GM19351 (cell line): ENCODE measurements around the gene GFI1.
A peak's percentile ranks its signal among the peaks of the same experiment; 100 is the strongest.
"Not testable (repeated sequence)": the region's sequence is repeated elsewhere in the genome, so short reads cannot be mapped to it uniquely, and the experiment has no call there.

ENCODE experiments used
- ATAC-seq: cut with Tn5 transposase; IDR thresholded peaks from one replicate; pipeline ENCODE4 v1.9.1; 2021; ENCODE audit warnings: mild to moderate bottlenecking, moderate library complexity; ENCODE audit not compliant: unreplicated experiment

Gene GFI1

DNA sequence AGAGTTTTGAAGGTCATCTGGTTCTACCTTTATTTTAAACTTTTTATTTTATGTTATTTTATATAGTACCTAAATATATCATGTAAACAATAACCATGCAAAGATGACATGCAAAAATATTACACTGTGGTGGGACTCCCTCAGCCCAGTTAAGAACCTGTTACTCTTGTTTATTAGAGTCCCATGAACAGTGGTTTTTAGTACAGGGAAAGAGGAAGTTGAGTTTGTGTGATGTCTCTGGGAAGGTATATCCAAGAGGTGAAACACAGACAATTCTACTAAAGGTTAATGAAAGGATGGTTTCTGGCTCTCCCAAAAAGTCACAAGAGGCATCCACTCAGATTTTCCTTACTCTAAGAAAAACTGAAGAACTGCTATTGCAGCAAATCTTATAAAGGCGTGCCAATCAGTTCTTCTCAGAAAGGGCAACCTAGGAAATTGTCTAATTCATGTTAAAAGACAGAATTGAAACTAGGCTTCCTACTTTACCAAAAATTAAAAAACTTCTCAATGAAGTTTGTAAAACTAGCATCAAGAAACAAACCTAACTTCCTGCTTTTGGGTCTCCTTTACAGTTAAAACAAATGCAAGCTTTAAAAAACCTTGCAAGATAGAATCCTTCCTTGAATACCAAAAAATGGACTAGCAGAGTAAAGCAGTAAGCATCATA lies 19.9 kb downstream of the GFI1 start:
- ATAC-seq: no peak

GRCh38 chr1:92465256-92465647 lies 21.5 kb downstream of the GFI1 start:
- no peak for ATAC-seq

GRCh38 chr1:92464588-92465255 lies 22.0 kb downstream of the GFI1 start:
- ATAC-seq: no peak

DNA sequence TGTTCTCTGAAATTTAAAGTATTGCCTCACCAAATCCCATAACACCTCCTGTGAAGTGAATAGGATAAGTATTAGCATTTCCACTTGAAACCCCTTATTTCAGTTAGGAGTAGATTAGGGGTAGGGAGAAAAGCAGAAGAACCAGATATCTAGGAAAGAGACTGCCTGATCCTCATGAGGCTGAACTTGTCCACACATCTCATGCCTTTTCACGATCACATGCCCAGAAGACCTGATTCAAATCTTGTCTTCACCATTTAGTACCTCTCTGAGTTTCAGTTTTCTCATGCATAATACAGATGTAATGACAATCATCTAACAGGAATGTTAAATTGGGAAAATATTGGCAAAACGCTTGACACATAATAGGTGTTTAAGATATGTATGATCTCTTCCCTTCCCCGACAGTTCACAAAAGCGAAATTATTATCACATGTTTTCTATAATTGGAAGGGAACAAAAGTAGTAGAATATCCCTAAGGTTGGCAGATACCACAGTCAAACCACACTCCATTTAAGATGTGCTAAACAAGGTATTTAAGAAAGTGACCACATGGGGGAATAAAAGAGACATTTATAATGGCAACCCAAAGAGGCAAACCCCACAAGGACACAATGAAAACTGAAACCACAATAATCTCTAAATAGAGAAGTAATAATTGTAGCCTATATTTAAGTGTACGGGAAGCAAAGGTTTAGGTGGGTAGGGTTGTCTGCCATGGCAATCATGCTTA lies 25.2 kb downstream of the GFI1 start:
- ATAC-seq: peak; percentile 86

- no peak for ATAC-seq
Observed at GRCh38 chr1:92459871-92460320, 26.8 kb downstream of the GFI1 start.

GRCh38 chr1:92458146-92458545 lies 28.6 kb downstream of the GFI1 start:
- no peak for ATAC-seq

DNA sequence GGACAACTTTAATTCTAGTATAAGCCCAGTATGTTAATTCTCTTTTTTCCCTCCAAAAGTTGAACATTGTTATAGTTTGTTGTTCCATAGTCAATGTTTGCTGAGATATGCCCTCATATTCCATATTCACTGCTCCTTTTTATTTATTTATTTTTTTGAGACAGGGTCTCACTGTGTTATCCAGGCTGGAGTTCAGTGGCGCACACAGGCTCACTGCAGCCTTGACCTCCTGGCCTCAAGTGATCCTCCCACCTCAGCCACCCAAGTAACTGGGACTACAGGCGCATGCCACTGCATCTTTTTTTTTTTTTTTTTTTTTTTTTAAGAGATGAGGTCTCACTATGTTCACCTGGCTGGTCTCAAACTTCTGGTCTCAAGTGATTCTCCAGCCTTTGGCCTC lies 38.7 kb downstream of the GFI1 start:
- ATAC-seq: no peak

- no peak for ATAC-seq
Observed at GRCh38 chr1:92447033-92447681, 39.6 kb downstream of the GFI1 start.

GRCh38 chr1:92446546-92446945 lies 40.2 kb downstream of the GFI1 start:
- no peak for ATAC-seq

- ATAC-seq: no peak
Observed at GRCh38 chr1:92445865-92446264, 40.9 kb downstream of the GFI1 start.

DNA sequence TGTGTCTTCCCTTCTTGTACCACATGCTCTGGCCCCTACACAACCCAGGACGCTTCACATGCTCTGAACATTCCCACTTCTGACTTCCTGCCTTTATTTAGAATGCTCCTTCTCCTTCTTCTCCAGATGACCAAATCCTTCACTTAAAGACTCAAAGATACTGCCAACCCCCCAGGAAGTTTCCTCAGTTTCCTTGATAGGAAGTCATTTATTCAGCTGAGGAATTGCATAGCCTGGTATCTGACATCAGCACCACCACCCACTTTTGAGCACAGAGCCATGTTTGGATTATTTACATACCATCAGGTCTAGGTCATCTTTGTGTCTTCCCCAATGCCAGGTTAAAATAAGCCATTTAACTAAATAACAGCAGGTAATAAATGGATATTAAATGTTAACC lies 42.4 kb downstream of the GFI1 start:
- ATAC-seq: no peak

DNA sequence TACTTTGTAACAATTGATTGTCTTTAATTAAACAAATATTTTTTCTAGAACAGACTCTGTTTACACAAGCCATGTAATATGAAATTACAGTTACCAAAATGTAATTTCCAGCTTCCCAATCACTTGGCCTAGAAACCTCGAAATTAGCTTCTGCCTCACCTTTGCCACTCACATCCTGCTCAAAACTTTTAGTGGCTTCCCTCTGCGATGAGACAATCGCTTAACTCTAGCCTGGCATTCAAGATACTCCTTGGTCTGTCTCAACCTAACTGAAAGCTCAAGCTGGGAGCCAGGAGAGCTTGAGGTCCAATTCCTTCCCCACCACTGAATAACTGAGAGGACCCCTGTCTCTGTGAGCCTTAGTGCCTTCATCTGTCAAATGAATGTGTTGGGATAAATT lies 42.8 kb downstream of the GFI1 start:
- ATAC-seq: no peak

GRCh38 chr1:92442351-92442750 lies 44.4 kb downstream of the GFI1 start:
- ATAC-seq: no peak

DNA sequence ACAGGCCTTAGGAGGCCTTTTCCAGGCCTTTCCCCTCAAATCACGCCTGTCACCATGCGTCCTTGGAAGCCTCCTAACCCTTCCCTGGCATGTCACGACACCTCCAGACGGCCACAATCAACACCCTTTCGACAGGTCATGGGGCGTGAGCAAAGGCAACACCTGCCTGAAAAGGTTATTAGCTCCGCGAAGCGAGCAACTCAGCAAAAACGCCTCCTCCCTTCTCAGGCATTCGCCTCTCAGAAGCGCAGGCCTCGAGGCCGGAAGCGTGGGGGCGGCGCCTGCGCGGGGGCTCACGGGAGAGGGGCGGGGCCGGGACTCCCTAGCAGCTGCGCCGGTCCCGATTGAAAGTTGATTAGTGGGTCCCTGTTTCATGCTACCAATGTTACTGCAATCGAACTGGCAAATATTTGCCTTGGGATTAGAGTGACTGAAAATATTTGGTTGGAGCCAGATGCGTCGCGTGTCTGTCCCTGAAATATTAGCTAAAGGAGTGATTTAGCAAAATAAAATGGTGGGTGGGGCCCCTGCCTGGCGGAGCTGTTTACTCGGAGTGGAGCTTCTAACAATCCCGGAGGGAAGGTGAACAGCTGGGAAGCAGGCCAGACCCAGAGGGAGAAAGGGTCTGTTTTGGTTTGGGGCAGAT lies 44.9 kb downstream of the GFI1 start:
- no peak for ATAC-seq

DNA sequence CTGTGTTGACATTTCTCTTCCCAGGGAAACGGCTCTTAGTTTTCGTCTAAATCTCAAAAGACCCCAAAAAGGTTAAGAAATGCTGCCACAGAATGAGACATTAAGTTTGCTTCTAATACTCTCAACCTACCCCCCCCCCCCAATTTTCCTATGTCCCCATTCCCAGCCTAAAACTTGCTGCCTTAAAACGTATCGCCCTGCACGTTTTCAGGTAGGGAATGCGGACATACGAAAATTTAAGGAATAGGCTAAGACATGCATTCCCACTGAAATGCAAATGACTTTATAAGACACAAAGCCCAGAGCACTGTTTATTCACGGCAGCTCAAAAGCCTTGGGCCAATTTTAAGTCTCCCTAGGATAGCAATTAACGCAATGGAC lies 45.4 kb downstream of the GFI1 start:
- ATAC-seq: no peak

DNA sequence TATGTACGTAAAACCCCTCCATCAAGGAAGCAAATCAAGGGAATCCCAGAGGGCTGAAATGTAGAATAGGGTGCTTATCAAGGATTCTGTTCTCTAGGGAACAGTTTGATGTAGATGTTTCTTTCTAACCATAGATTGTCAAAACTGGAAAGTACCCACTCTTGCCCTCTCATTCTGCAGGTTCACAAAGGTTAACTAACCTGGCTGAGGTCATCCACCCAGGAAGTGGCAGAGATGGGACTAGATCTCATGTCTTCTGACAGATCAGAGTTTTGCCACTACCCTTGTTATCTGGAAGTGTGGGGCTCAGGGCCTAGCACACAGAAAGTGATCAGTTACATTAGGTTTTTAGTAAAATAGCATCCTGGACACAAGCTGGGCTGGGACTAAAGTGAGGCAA lies 47.4 kb downstream of the GFI1 start:
- ATAC-seq: no peak

DNA sequence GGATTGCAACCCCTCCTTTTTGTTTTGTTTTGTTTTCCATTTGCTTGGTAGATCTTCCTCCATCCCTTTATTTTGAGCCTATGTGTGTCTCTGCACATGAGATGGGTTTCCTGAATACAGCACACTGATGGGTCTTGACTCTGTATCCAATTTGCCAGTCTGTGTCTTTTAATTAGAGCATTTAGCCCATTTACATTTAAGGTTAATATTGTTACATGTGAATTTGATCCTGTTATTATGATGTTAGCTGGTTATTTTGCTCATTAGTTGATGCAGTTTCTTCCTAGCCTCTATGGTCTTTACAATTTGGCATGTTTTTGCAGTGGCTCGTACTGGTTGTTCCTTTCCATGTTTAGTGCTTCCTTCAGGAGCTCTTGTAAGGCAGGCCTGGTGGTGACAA lies 52.2 kb downstream of the GFI1 start:
- ATAC-seq: not testable (repeated sequence)

GRCh38 chr1:92430030-92430429 lies 56.7 kb downstream of the GFI1 start:
- ATAC-seq: no peak

- ATAC-seq: no peak
Observed at GRCh38 chr1:92425617-92426016, 61.1 kb downstream of the GFI1 start.
